IgD-negative memory B cell (primary cell): ENCODE data around the gene RBFOX1. TPM values are rescaled to one million over a fixed set of nuclear protein-coding genes. Genes with fewer than 3 reads are reported as not detected.

Experiments
- H3K27ac Mint-ChIP-seq, 3 donors: one replicate each; pipeline ENCODE4 v1.8.0; 2020 to 2022; ENCODE audit warnings: mild to moderate bottlenecking in 3 of 3, mixed read lengths in 3 of 3, moderate library complexity in 1 of 3
- H3K27me3 Mint-ChIP-seq: one replicate; pipeline ENCODE4 v1.8.0; 2021; ENCODE audit warnings: mixed read lengths
- H3K36me3 Mint-ChIP-seq: one replicate; pipeline ENCODE4 v1.8.0; 2020; ENCODE audit warnings: mild to moderate bottlenecking, mixed read lengths
- H3K4me1 Mint-ChIP-seq, 3 donors: one replicate each; pipeline ENCODE4 v1.8.0; 2020 to 2022; ENCODE audit warnings: mixed read lengths in 3 of 3, mild to moderate bottlenecking in 1 of 3
- H3K4me3 Mint-ChIP-seq, 4 donors: one replicate each; pipeline ENCODE4 v1.8.0; 2020 to 2022; ENCODE audit warnings: mild to moderate bottlenecking in 4 of 4, mixed read lengths in 4 of 4, moderate library complexity in 3 of 4
- H3K9me3 Mint-ChIP-seq, 3 donors: one replicate each; pipeline ENCODE4 v1.8.0; 2020 to 2021; ENCODE audit warnings: mixed read lengths in 3 of 3, mild to moderate bottlenecking in 1 of 3
- polyA plus RNA-seq: library from polyadenylated mRNA; unstranded; fragments of 300-500 nt; fragmentation: Illumina TruSeq; gene quantifications from one replicate; pipeline ENCODE4 v1.2.3, GENCODE V29; 2021

Gene RBFOX1
- polyA plus RNA-seq, 1 donor from 2014 or later: not detected

- peaks cover 0 to 14% (median 4%) of the 10 kb centered on the region in 3 donors for H3K9me3 Mint-ChIP-seq
- no peaks in the 10 kb centered on the region for H3K4me1 Mint-ChIP-seq
- H3K36me3 Mint-ChIP-seq: no peaks in the 10 kb centered on the region
- no peaks in the 10 kb centered on the region for H3K27me3 Mint-ChIP-seq
- H3K4me3 Mint-ChIP-seq: no peak overlapping the region
- H3K27ac Mint-ChIP-seq: no peak overlapping the region
Observed at GRCh38 chr16:7399296-7399695, 66.7 kb downstream of the RBFOX1 start.

- Mint-ChIP-seq H3K27ac (no peak overlapping the region), H3K4me3 (no peak overlapping the region), H3K36me3 (no peaks in the 10 kb centered on the region), H3K9me3 (peaks cover 0 to 8% (median 2%) of the 10 kb centered on the region in 3 donors), H3K27me3 (no peaks in the 10 kb centered on the region), H3K4me1 (no peaks in the 10 kb centered on the region)
Observed at GRCh38 chr16:7400117-7400890, 67.7 kb downstream of the RBFOX1 start.

- no peak overlapping the region for H3K27ac Mint-ChIP-seq
- H3K4me1 Mint-ChIP-seq: no peaks in the 10 kb centered on the region
- no peak overlapping the region for H3K4me3 Mint-ChIP-seq
- peaks cover 0 to 20% (median 2%) of the 10 kb centered on the region in 3 donors for H3K9me3 Mint-ChIP-seq
- H3K27me3 Mint-ChIP-seq: no peaks in the 10 kb centered on the region
- H3K36me3 Mint-ChIP-seq: no peaks in the 10 kb centered on the region
Observed at GRCh38 chr16:7404217-7404616, 71.6 kb downstream of the RBFOX1 start.

- no peaks in the 10 kb centered on the region for H3K36me3 Mint-ChIP-seq
- H3K27me3 Mint-ChIP-seq: no peaks in the 10 kb centered on the region
- no peaks in the 10 kb centered on the region for H3K4me1 Mint-ChIP-seq
- H3K4me3 Mint-ChIP-seq: no peak overlapping the region
- H3K9me3 Mint-ChIP-seq: peaks cover 0 to 17% (median 2%) of the 10 kb centered on the region in 3 donors
- H3K27ac Mint-ChIP-seq: no peak overlapping the region
Observed at GRCh38 chr16:7405166-7405565, 72.5 kb downstream of the RBFOX1 start.

- Mint-ChIP-seq H3K9me3 (peaks cover 3 to 12% (median 5%) of the 10 kb centered on the region in 3 donors), H3K36me3 (no peaks in the 10 kb centered on the region), H3K4me3 (no peak overlapping the region), H3K27me3 (no peaks in the 10 kb centered on the region), H3K4me1 (no peaks in the 10 kb centered on the region), H3K27ac (no peak overlapping the region)
Observed at GRCh38 chr16:7408700-7409365, 76.2 kb downstream of the RBFOX1 start.

GRCh38 chr16:7419441-7419840 is 86.8 kb downstream of the RBFOX1 start:
- H3K27me3 Mint-ChIP-seq: no peaks in the 10 kb centered on the region
- no peaks in the 10 kb centered on the region for H3K36me3 Mint-ChIP-seq
- no peaks in the 10 kb centered on the region for H3K4me1 Mint-ChIP-seq
- no peak overlapping the region for H3K4me3 Mint-ChIP-seq
- H3K27ac Mint-ChIP-seq: no peak overlapping the region
- H3K9me3 Mint-ChIP-seq: peaks cover 0 to 4% (median 4%) of the 10 kb centered on the region in 3 donors

GRCh38 chr16:7420079-7420478 is 87.4 kb downstream of the RBFOX1 start:
- Mint-ChIP-seq H3K4me3 (no peak overlapping the region), H3K4me1 (no peaks in the 10 kb centered on the region), H3K27me3 (no peaks in the 10 kb centered on the region), H3K27ac (no peak overlapping the region), H3K36me3 (no peaks in the 10 kb centered on the region), H3K9me3 (peaks cover 0 to 4% (median 2%) of the 10 kb centered on the region in 3 donors)

GRCh38 chr16:7420843-7421242 is 88.2 kb downstream of the RBFOX1 start:
- H3K27ac Mint-ChIP-seq: no peak overlapping the region
- H3K4me3 Mint-ChIP-seq: no peak overlapping the region
- H3K36me3 Mint-ChIP-seq: no peaks in the 10 kb centered on the region
- H3K9me3 Mint-ChIP-seq: peaks cover 0 to 4% (median 2%) of the 10 kb centered on the region in 3 donors
- no peaks in the 10 kb centered on the region for H3K27me3 Mint-ChIP-seq
- H3K4me1 Mint-ChIP-seq: no peaks in the 10 kb centered on the region

GRCh38 chr16:7421578-7421977 is 88.9 kb downstream of the RBFOX1 start:
- Mint-ChIP-seq H3K4me1 (no peaks in the 10 kb centered on the region), H3K27ac (no peak overlapping the region)

GRCh38 chr16:7422036-7422888 is 89.6 kb downstream of the RBFOX1 start:
- H3K4me3 Mint-ChIP-seq: no peak overlapping the region
- no peak overlapping the region for H3K27ac Mint-ChIP-seq
- peaks cover 4 to 10% (median 7%) of the 10 kb centered on the region in 3 donors for H3K9me3 Mint-ChIP-seq
- no peaks in the 10 kb centered on the region for H3K27me3 Mint-ChIP-seq
- no peaks in the 10 kb centered on the region for H3K36me3 Mint-ChIP-seq
- H3K4me1 Mint-ChIP-seq: no peaks in the 10 kb centered on the region

More at GRCh38 chr16:7421578-7421977, 88.9 kb downstream of the RBFOX1 start:
- H3K4me3 Mint-ChIP-seq: no peak overlapping the region
- no peaks in the 10 kb centered on the region for H3K36me3 Mint-ChIP-seq
- H3K27me3 Mint-ChIP-seq: no peaks in the 10 kb centered on the region
- peaks cover 2 to 6% (median 3%) of the 10 kb centered on the region in 3 donors for H3K9me3 Mint-ChIP-seq

- no peak overlapping the region for H3K4me3 Mint-ChIP-seq
- H3K36me3 Mint-ChIP-seq: no peaks in the 10 kb centered on the region
- no peaks in the 10 kb centered on the region for H3K4me1 Mint-ChIP-seq
- peaks cover 5 to 10% (median 10%) of the 10 kb centered on the region in 3 donors for H3K9me3 Mint-ChIP-seq
- no peaks in the 10 kb centered on the region for H3K27me3 Mint-ChIP-seq
- H3K27ac Mint-ChIP-seq: no peak overlapping the region
Observed at GRCh38 chr16:7423434-7424044, 90.9 kb downstream of the RBFOX1 start.

- no peaks in the 10 kb centered on the region for H3K4me1 Mint-ChIP-seq
- no peak overlapping the region for H3K4me3 Mint-ChIP-seq
- H3K9me3 Mint-ChIP-seq: peaks cover 5 to 10% (median 10%) of the 10 kb centered on the region in 3 donors
- no peak overlapping the region for H3K27ac Mint-ChIP-seq
- no peaks in the 10 kb centered on the region for H3K27me3 Mint-ChIP-seq
- no peaks in the 10 kb centered on the region for H3K36me3 Mint-ChIP-seq
Observed at GRCh38 chr16:7426161-7426560, 93.5 kb downstream of the RBFOX1 start.

GRCh38 chr16:7431723-7432122 is 99.1 kb downstream of the RBFOX1 start:
- Mint-ChIP-seq H3K4me1 (no peaks in the 10 kb centered on the region), H3K27me3 (no peaks in the 10 kb centered on the region), H3K4me3 (no peak overlapping the region), H3K27ac (no peak overlapping the region), H3K9me3 (peaks cover 14 to 15% (median 14%) of the 10 kb centered on the region in 3 donors), H3K36me3 (no peaks in the 10 kb centered on the region)

- H3K9me3 Mint-ChIP-seq: peaks cover 9 to 12% (median 10%) of the 10 kb centered on the region in 3 donors
- no peak overlapping the region for H3K27ac Mint-ChIP-seq
- no peaks in the 10 kb centered on the region for H3K4me1 Mint-ChIP-seq
- no peaks in the 10 kb centered on the region for H3K27me3 Mint-ChIP-seq
- no peak overlapping the region for H3K4me3 Mint-ChIP-seq
- H3K36me3 Mint-ChIP-seq: no peaks in the 10 kb centered on the region
Observed at GRCh38 chr16:7436306-7436705, 103.7 kb downstream of the RBFOX1 start.
